GM21526 (cell line): ENCODE results near the gene SRPX.

ENCODE experiments used
- ATAC-seq: cut with Tn5 transposase; IDR thresholded peaks from one replicate; pipeline ENCODE4 v1.9.1; 2021; ENCODE audit warnings: moderate library complexity; ENCODE audit not compliant: unreplicated experiment, low FRiP score

The SRPX gene

GRCh38 chrX:38220415-38221390 is at the start of gene SRPX:
SRPX (minus strand) TSS chrX:38220871; CDS start chrX:38220792, 79 bp downstream.
- ATAC-seq: no peak

GRCh38 chrX:38268011-38268410 is 47.3 kb upstream of the SRPX start:
- ATAC-seq: no peak

- no peak for ATAC-seq
Observed at GRCh38 chrX:38262715-38263620, 42.3 kb upstream of the SRPX start.

GRCh38 chrX:38260231-38260630 is 39.6 kb upstream of the SRPX start:
- ATAC-seq: no peak

GRCh38 chrX:38256019-38256418 is 35.3 kb upstream of the SRPX start:
- ATAC-seq: no peak

- no peak for ATAC-seq
Observed at GRCh38 chrX:38249965-38250364, 29.3 kb upstream of the SRPX start.

- ATAC-seq: no peak
Observed at GRCh38 chrX:38247051-38247450, 26.4 kb upstream of the SRPX start.

- no peak for ATAC-seq
Observed at GRCh38 chrX:38240541-38240940, 19.9 kb upstream of the SRPX start.

GRCh38 chrX:38236901-38237615 is 16.4 kb upstream of the SRPX start:
- ATAC-seq: no peak

- no peak for ATAC-seq
Observed at GRCh38 chrX:38233891-38234667, 13.4 kb upstream of the SRPX start.

- no peak for ATAC-seq
Observed at GRCh38 chrX:38232079-38232686, 11.5 kb upstream of the SRPX start.

- ATAC-seq: no peak
Observed at GRCh38 chrX:38225093-38225492, 4.4 kb upstream of the SRPX start.

- ATAC-seq: no peak
Observed at GRCh38 chrX:38224160-38224559, 3.5 kb upstream of the SRPX start.

GRCh38 chrX:38221391-38221929 is 789 bp upstream of the SRPX start:
- ATAC-seq: no peak

GRCh38 chrX:38220024-38220414 is 652 bp downstream of the SRPX start:
- ATAC-seq: peak; percentile 50

- ATAC-seq: no peak
Observed at GRCh38 chrX:38216642-38217041, 4.0 kb downstream of the SRPX start.

- ATAC-seq: no peak
Observed at GRCh38 chrX:38214551-38215531, 5.8 kb downstream of the SRPX start.

GRCh38 chrX:38214044-38214443 is 6.6 kb downstream of the SRPX start:
- no peak for ATAC-seq
